Central memory CD8-positive, alpha-beta T cell (primary cell): ENCODE data around the gene NUDT15.
A peak's percentile ranks its signal among the peaks of the same experiment; 100 is the strongest.

Experiments used
- ATAC-seq: fragments of 150-1000 bp; cut with Tn5 transposase; replicated peaks from 2 replicates; pipeline ENCODE4 v1.10.0; 2022; ENCODE audit warnings: mild to moderate bottlenecking, moderate FRiP score, moderate number of reproducible peaks; ENCODE audit not compliant: poor library complexity, severe bottlenecking; ENCODE audit errors: extremely low read depth
- DNase-seq, 2 donors: peaks; one replicate each; pipeline ENCODE4 v3.0.0; 2021; ENCODE audit warnings: low spot score in 2 of 2
- H3K27ac Mint-ChIP-seq: one replicate; pipeline ENCODE4 v1.8.0; 2022; ENCODE audit warnings: low read depth, mild to moderate bottlenecking, moderate library complexity, mixed read lengths
- H3K27me3 Mint-ChIP-seq: one replicate; pipeline ENCODE4 v1.8.0; 2022; ENCODE audit warnings: mixed read lengths
- H3K36me3 Mint-ChIP-seq: one replicate; pipeline ENCODE4 v1.8.0; 2022; ENCODE audit warnings: mild to moderate bottlenecking, moderate library complexity, mixed read lengths; ENCODE audit not compliant: insufficient read depth
- H3K4me1 Mint-ChIP-seq: one replicate; pipeline ENCODE4 v1.8.0; 2022; ENCODE audit warnings: mixed read lengths
- H3K4me3 Mint-ChIP-seq: one replicate; pipeline ENCODE4 v1.8.0; 2022; ENCODE audit warnings: mild to moderate bottlenecking, moderate library complexity, mixed read lengths
- H3K9me3 Mint-ChIP-seq: one replicate; pipeline ENCODE4 v1.8.0; 2022; ENCODE audit warnings: mixed read lengths

Gene NUDT15

DNA sequence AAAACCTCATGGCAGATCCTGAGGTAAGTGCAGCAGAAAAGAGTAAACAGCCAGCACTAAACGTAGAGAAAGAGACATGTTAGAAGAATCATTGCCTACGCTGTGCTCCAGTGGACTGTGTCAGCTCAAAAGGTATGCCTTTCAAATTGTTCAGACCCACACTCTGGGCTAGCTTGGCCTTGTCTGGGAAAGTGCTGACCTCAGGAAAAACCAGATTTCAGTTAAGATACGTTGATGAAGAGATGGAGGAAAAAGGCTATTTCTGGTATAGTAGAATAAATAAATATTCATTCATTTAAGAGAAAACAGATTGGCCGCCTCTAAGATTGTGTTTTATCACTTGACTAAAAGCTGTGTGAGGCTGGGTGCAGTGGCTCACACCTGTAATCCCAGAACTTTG, 26.8 kb upstream of the NUDT15 start:
- Mint-ChIP-seq H3K4me3 (no peak overlapping the region), H3K27ac (no peak overlapping the region), H3K9me3 (no peaks in the 10 kb centered on the region), H3K36me3 (no peaks in the 10 kb centered on the region), H3K4me1 (peaks cover 7% of the 10 kb centered on the region), H3K27me3 (no peaks in the 10 kb centered on the region)
- ATAC-seq (no peak), DNase-seq (no peak)

DNA sequence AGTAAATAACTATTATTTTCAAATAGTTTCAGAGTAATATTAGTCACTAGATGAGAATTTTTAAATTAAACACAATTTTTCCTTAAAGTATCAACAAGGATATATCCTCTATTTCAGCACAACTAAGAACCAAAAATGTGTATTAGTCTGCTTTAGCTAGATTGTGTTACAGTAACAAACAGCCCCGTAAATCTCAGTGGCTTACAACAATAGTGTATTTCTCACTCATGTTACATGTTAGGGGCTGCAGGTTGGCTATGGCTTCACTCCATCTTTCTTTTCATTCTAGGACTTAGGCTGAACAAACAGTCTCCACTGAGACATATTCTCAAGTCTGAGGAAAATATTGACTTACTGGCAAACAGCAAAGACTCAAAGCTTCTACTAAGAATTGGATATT, 24.9 kb upstream of the NUDT15 start:
- ATAC-seq (no peak), DNase-seq (no peak)
- Mint-ChIP-seq H3K9me3 (no peaks in the 10 kb centered on the region), H3K27me3 (no peaks in the 10 kb centered on the region), H3K4me1 (peaks cover 7% of the 10 kb centered on the region), H3K36me3 (no peaks in the 10 kb centered on the region), H3K4me3 (no peak overlapping the region), H3K27ac (no peak overlapping the region)

DNA sequence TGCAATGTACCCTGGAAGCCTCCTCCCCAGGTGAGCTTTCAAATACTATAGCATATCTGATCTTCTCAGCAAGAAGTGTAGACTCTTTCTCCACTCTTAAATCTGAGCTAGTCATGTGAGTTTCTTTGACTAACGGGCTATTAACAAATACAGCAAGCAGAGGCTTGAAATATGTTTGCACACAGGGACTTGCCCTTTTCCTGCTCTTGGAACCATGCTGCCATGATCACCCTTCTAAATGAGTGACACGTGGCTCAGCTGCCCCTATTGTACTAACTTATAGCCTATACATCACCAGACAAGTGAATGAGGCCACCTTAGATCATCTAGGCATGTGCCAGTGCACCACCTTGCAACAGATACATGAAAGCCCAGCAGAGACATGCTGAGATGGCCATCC, 23.2 kb upstream of the NUDT15 start:
- H3K36me3 Mint-ChIP-seq: peaks cover 2% of the 10 kb centered on the region
- H3K27ac Mint-ChIP-seq: no peak overlapping the region
- no peaks in the 10 kb centered on the region for H3K27me3 Mint-ChIP-seq
- ATAC-seq (no peak), DNase-seq (no peak)
- H3K4me1 Mint-ChIP-seq: peaks cover 2% of the 10 kb centered on the region
- no peak overlapping the region for H3K4me3 Mint-ChIP-seq
- H3K9me3 Mint-ChIP-seq: no peaks in the 10 kb centered on the region

DNA sequence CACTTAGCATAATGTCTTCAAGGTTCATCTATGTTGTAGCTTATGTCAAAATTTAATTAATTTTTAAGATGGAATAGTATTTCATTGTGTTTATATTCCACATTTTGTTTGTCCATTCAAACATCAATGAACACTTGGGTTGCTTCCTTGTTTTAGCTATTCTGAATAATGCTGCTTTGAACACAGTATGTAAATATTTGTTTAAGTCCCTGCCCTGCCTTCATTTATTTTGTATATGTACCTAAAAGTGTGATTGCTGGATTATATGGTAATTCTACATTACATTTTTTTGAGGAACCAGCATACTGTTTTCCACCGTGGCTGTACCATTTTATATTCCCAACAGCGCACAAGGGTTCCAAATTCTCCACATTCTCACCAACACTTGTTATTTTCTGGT, 18.9 kb upstream of the NUDT15 start:
- ATAC-seq (no peak), DNase-seq (no peak)
- Mint-ChIP-seq H3K4me1 (peaks cover 14% of the 10 kb centered on the region), H3K27ac (no peak overlapping the region), H3K9me3 (no peaks in the 10 kb centered on the region), H3K36me3 (peaks cover 2% of the 10 kb centered on the region), H3K27me3 (no peaks in the 10 kb centered on the region), H3K4me3 (no peak overlapping the region)

DNA sequence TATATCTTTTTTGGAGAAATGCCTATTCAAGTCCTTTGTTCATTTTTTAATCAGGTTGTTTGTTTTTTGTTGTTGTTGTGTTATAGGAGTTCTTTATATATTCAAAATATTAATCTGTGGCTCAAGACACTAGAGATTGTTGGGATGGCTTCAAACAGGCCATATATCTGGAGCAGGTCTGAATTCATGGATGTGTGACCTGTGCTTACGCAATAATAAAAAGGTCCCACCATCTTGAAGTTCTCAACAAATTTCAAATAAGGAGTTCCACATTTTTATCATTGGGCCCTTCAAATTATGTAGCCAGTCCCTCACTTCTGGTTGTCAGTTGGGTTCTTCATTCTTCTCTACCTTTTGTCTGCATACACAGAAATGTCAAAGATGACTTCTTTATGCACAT, 17.7 kb upstream of the NUDT15 start:
- Mint-ChIP-seq H3K27me3 (no peaks in the 10 kb centered on the region), H3K4me3 (no peak overlapping the region), H3K9me3 (no peaks in the 10 kb centered on the region), H3K4me1 (peaks cover 14% of the 10 kb centered on the region), H3K27ac (no peak overlapping the region), H3K36me3 (peaks cover 2% of the 10 kb centered on the region)
- ATAC-seq (no peak), DNase-seq (no peak)

DNA sequence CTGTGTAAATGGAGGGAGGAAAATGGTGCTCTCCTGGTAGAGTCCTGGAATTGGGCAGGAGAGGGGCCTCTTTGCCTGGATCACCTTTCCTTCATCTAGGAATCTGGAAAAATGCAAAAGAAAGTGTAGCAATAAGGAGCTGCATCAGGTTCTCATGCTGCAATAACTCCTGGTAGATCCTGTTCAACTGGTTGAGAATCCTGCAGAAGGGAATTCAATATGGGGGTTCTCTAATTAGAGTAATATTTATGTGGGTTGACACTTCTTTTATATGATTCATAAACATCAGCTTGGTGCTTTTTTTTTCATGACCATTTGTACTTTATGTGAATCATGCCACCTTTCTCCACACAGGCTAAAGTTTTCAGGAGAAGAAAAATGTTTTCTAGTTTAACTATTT, 9.5 kb upstream of the NUDT15 start:
- H3K27ac Mint-ChIP-seq: no peak overlapping the region
- DNase-seq: no peak
- peaks cover 5% of the 10 kb centered on the region for H3K36me3 Mint-ChIP-seq
- H3K9me3 Mint-ChIP-seq: no peaks in the 10 kb centered on the region
- H3K4me1 Mint-ChIP-seq: peaks cover 1% of the 10 kb centered on the region
- H3K27me3 Mint-ChIP-seq: no peaks in the 10 kb centered on the region
- ATAC-seq: no peak
- H3K4me3 Mint-ChIP-seq: no peak overlapping the region

DNA sequence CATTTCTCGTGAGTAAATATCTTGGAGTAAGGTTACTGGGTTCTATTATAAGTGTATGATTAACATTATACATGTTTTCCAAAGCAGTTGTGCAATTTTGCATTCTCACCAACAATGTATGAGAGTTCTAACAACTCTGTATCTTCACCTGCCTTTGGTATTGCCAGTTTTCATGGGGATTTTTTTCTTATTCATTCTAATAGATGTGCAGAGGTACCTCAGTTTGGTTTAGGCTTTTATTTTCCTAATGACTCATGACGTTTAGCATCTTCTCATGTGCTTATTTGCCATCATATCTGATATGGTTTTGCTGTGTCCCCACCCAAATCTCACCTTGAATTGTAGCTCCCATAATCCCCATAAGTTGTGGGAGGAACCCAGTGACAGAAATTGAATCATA, 7.7 kb upstream of the NUDT15 start:
- Mint-ChIP-seq H3K27ac (no peak overlapping the region), H3K4me1 (no peaks in the 10 kb centered on the region), H3K36me3 (peaks cover 5% of the 10 kb centered on the region), H3K27me3 (no peaks in the 10 kb centered on the region), H3K4me3 (no peak overlapping the region), H3K9me3 (no peaks in the 10 kb centered on the region)
- no peak for ATAC-seq
- DNase-seq: no peak

DNA sequence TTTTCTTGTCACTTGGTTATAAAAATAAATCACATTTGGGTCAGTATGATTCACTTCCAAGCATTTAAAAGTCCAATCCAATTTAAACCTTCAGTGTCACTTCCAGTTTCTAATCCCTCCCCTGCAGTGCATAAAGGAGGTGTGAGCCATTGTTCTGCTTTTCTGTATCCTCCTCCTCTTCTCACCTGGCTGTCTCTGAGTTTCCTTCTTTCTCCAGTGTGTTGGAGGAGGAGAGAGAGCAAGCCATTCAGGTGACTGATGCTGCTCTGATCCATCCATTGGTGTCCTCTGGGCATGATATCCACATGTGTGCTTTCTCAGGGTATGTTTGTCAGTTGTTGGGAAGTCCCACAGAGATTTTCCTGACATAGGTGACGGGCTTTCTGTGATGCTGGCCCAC, 1.2 kb downstream of the NUDT15 start:
- Mint-ChIP-seq H3K36me3 (peaks cover 17% of the 10 kb centered on the region), H3K4me1 (peaks cover 16% of the 10 kb centered on the region), H3K4me3 (peak overlapping the region; percentile 91), H3K27ac (peak overlapping the region; percentile 41), H3K27me3 (no peaks in the 10 kb centered on the region), H3K9me3 (no peaks in the 10 kb centered on the region)
- ATAC-seq (no peak), DNase-seq (no peak)

DNA sequence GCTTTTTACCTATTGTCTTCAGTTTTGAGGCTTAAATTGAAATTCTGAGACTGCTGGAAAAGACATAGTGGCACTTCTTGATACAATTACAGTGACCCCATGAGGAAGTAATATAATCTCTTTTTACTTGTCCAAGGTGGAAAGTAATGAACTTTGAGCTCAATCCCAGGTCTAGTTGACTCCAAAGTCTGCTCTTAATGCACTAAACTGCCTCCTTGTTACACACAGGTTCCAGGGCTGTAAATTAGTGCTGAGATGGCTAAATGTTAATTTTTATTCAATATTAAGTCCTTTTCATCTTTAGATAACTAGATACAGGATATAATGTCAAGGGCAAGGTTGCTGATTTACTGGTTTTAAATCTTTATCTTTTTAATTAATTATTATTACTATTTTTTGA, 2.5 kb downstream of the NUDT15 start:
- Mint-ChIP-seq H3K4me3 (no peak overlapping the region), H3K4me1 (peaks cover 16% of the 10 kb centered on the region), H3K9me3 (no peaks in the 10 kb centered on the region), H3K27ac (no peak overlapping the region), H3K36me3 (peaks cover 17% of the 10 kb centered on the region), H3K27me3 (no peaks in the 10 kb centered on the region)
- DNase-seq (no peak), ATAC-seq (no peak)

DNA sequence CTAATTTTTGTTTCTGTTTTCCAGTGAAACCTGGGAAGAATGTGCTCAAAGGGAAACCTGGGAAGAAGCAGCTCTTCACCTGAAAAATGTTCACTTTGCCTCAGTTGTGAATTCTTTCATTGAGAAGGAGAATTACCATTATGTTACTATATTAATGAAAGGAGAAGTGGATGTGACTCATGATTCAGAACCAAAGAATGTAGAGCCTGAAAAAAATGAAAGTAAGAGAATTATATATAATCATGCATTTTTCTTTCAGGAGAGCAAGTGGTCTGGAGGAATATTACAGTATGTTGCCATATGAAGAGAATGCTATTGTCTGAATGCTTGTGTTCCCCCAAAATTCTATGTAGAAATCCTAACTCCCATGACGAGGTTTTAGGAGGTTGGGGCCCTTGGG, 3.4 kb downstream of the NUDT15 start:
- peaks cover 16% of the 10 kb centered on the region for H3K4me1 Mint-ChIP-seq
- H3K36me3 Mint-ChIP-seq: peaks cover 15% of the 10 kb centered on the region
- ATAC-seq: no peak
- H3K27ac Mint-ChIP-seq: no peak overlapping the region
- H3K27me3 Mint-ChIP-seq: no peaks in the 10 kb centered on the region
- no peak overlapping the region for H3K4me3 Mint-ChIP-seq
- DNase-seq: no peak
- H3K9me3 Mint-ChIP-seq: no peaks in the 10 kb centered on the region

DNA sequence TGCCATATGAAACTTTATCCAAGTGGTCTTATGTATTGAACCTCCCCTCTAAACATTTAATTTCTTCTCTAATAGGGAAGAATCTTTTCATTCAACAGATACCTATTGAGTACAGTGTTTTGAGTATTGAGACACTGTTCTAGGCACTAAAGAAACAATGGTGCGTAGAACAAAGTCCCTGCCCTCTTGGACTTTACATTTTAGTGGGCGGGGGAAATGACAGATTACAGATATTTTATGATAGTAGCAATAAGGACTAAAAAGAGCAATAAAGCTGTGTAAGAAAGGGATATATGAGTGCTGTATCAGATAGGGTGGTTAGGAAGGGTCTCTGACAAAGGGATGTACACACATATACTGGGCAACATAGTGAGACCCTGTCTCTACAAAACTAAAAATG, 5.4 kb downstream of the NUDT15 start:
- Mint-ChIP-seq H3K4me3 (no peak overlapping the region), H3K9me3 (no peaks in the 10 kb centered on the region), H3K27ac (no peak overlapping the region), H3K4me1 (peaks cover 11% of the 10 kb centered on the region), H3K27me3 (no peaks in the 10 kb centered on the region), H3K36me3 (peaks cover 12% of the 10 kb centered on the region)
- ATAC-seq: no peak
- DNase-seq: no peak

DNA sequence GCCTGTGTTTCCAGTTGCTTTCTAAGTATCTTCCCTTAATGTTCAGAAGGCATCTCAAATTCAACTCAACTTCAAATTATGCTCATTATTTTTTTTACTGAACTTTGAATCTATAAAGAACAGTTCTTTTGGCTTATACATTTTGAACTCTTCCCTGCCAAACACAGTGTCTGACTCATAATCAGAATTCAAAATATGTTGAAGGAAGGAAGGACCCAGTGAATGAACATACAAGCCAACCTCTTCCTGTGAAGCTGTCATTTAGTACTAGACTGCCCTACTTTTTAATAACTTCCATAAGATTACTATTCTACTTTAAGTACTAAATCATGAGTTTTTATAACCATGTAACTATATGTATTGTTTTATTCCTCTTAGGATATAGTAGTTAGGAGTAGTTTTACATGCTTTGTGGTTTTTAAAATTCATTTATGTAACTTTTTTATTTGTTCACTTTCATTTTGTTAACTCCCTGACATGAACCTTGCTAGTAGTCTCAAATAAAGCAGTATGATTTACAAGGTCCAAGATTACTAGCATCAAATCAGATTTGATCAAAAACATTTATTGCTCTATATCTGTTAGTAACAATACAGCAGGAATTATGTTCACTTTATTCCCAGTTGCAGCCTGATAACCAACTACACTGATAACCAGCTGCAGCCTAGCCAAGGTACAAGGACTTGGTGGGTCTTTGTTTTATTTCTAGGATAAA, 6.4 kb downstream of the NUDT15 start:
- Mint-ChIP-seq H3K9me3 (no peaks in the 10 kb centered on the region), H3K4me3 (no peak overlapping the region), H3K4me1 (peaks cover 6% of the 10 kb centered on the region), H3K27ac (peak overlapping the region; percentile 55), H3K27me3 (no peaks in the 10 kb centered on the region), H3K36me3 (peaks cover 13% of the 10 kb centered on the region)
- ATAC-seq: peak; percentile 52
- no peak for DNase-seq

DNA sequence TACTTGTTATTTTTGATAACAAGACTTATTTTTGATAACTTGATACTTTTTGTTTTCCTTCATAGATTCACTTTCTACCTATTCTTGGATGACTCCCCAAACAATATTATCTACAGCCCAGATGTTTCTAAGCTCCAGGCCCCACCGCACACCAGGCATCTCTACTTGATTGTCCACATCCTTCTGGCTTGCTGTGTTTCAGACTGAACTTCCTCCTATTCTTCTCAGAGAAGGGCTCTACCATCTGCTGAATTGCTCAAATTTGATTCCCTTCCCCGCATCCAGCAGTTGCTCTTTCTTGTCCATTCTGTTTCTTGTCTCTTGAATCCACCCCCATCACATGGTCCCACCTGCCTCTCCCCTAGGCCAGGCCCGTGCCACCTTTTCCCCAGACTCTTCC, 13.0 kb downstream of the NUDT15 start:
- no peaks in the 10 kb centered on the region for H3K9me3 Mint-ChIP-seq
- DNase-seq: no peak
- H3K27me3 Mint-ChIP-seq: no peaks in the 10 kb centered on the region
- no peak overlapping the region for H3K27ac Mint-ChIP-seq
- no peaks in the 10 kb centered on the region for H3K4me1 Mint-ChIP-seq
- H3K4me3 Mint-ChIP-seq: no peak overlapping the region
- peaks cover 23% of the 10 kb centered on the region for H3K36me3 Mint-ChIP-seq
- no peak for ATAC-seq

DNA sequence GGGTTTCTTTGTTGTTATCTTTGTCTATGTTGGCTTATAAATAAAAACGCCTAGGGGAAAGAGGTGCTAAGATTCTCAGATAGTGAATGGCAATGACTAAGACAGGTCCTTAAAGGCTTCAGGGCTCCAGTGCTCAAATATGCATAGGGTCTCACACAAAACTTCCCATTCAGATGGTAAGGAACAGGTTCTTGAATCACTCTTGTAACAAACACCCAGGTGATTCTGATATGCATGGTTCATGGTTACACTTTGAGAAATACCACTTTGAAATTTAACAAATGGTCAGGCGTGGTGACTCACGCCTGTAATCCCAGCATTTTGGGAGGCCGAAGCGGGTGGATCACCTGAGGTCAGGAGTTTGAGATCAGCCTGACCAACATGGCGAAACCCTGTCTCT, 17.1 kb downstream of the NUDT15 start:
- no peak overlapping the region for H3K4me3 Mint-ChIP-seq
- no peaks in the 10 kb centered on the region for H3K27me3 Mint-ChIP-seq
- DNase-seq (no peak), ATAC-seq (no peak)
- H3K27ac Mint-ChIP-seq: no peak overlapping the region
- peaks cover 17% of the 10 kb centered on the region for H3K4me1 Mint-ChIP-seq
- peaks cover 14% of the 10 kb centered on the region for H3K36me3 Mint-ChIP-seq
- no peaks in the 10 kb centered on the region for H3K9me3 Mint-ChIP-seq
